Fibroblast of the aortic adventitia (primary cell): Measurements from ENCODE around the gene DLL1. TPM values are rescaled to one million over a fixed set of nuclear protein-coding genes. Genes with fewer than 3 reads are reported as not detected.
"Not testable (repeated sequence)": the region's sequence is repeated elsewhere in the genome, so short reads cannot be mapped to it uniquely, and the experiment has no call there.

ENCODE experiments used
- DNase-seq: peaks from one replicate; pipeline ENCODE4 v3.0.0-alpha.2; 2010; ENCODE audit warnings: low read depth
- H3K4me3 ChIP-seq: 2 replicates; pipeline ENCODE4 v1.5.1; 2011; ENCODE audit warnings: low read depth, mild to moderate bottlenecking, control low read depth, low read length, moderate library complexity
- CTCF ChIP-seq: IDR thresholded peaks from 2 replicates; pipeline ENCODE4 v1.5.1; 2011; ENCODE audit warnings: mild to moderate bottlenecking, low read length, control low read depth, inconsistent platforms; ENCODE audit not compliant: insufficient read depth
- total RNA-seq: library from RNA; depleted of rRNA; stranded (reverse); fragments of >200 nt; gene quantifications from 2 replicates; pipeline ENCODE4 v1.2.3, GENCODE V29; 2012; ENCODE audit warnings: low replicate concordance

Gene DLL1
- 0.09 and 4.9 TPM in 2 replicates for total RNA-seq

GRCh38 chr6:170290296-170291128, at the start of gene DLL1:
DLL1 (minus strand) TSS chr6:170291078; CDS start chr6:170290139, 939 bp downstream.
- peak within 1 kb of the TSS; percentile 68 for H3K4me3 ChIP-seq
- DNase-seq: peak; percentile 28
- TF ChIP-seq CTCF: no peak

- not testable (repeated sequence) for DNase-seq, H3K4me3 ChIP-seq
Observed at GRCh38 chr6:170335199-170335598, 44.3 kb upstream of the DLL1 start.

DNA sequence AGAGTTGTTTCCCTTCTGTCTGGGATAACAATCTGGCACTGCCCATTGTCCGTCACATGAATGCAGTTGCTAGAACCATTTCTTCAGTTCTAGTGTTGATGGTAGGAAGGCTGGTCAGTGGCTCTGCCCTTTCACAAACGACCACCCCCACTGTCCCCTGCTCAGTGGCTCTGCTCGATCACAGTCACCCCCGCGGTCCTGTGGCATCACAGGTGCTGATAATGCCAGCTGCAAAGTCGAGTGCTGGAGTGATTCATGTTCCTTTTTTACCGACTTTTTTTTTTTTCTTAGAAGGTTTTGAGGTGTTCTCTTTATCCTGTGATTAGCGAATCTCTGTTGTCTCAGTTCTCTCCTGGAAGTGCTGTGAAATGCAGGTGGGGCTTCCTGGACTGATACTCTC, 38.4 kb upstream of the DLL1 start:
- H3K4me3 ChIP-seq: no peak overlapping the region
- no peak for DNase-seq
- TF ChIP-seq CTCF: no peak

- DNase-seq: no peak
- no peak overlapping the region for H3K4me3 ChIP-seq
- no peak for TF ChIP-seq CTCF
Observed at GRCh38 chr6:170317718-170318117, 26.8 kb upstream of the DLL1 start.

GRCh38 chr6:170317076-170317475, 26.2 kb upstream of the DLL1 start:
- no peak for TF ChIP-seq CTCF
- no peak overlapping the region for H3K4me3 ChIP-seq
- no peak for DNase-seq

- DNase-seq: no peak
- no peak for TF ChIP-seq CTCF
- no peak overlapping the region for H3K4me3 ChIP-seq
Observed at GRCh38 chr6:170316071-170316470, 25.2 kb upstream of the DLL1 start.

GRCh38 chr6:170314983-170315382, 24.1 kb upstream of the DLL1 start:
- DNase-seq: no peak
- no peak for TF ChIP-seq CTCF
- H3K4me3 ChIP-seq: no peak overlapping the region
